ENCODE data around the gene PRR20E. TPM values are rescaled to one million over a fixed set of nuclear protein-coding genes. Genes with fewer than 3 reads are reported as not detected.

PRR20E gene
- total and polyA plus RNA-seq, 9 of the 15 experiments (the other 6 are each of a cell fraction or from before 2014, with no cell fraction given) = not detected

Small RNA genes within 50 kb of the gene (small RNA-seq; reads per million reads assigned to genes)
- not detected for gene PRR20FP

Other genes starting within 250 kb of the PRR20E start
- gene PRR20A, start 26.3 kb upstream of the PRR20E start, total RNA-seq (2014; rRNA removed) = not detected in 2 replicates
- gene PRR20A, start 26.3 kb upstream of the PRR20E start, total RNA-seq (2014; rRNA removed; fragmentation: Illumina TruSeq; extraction: Trizol) = not detected in 2 replicates
- not detected in 2 replicates for gene PRR20A, start 26.3 kb upstream of the PRR20E start, total RNA-seq (2015; rRNA removed; fragmentation: Illumina TruSeq; extraction: Trizol)
- gene PRR20A, start 26.3 kb upstream of the PRR20E start, total RNA-seq (2021) = not detected in 2 replicates
- gene PRR20A, start 26.3 kb upstream of the PRR20E start, polyA plus RNA-seq (2011; rRNA removed) = not detected in 2 replicates
- gene PRR20A, start 26.3 kb upstream of the PRR20E start, polyA plus RNA-seq (2014; fragmentation: Illumina TruSeq; extraction: Trizol) = not detected in 2 replicates
- not detected for gene PRR20A, start 26.3 kb upstream of the PRR20E start, polyA plus RNA-seq (2014; fragmentation: Nextera tagmentation; extraction: Ambion mirVana)
- gene PRR20A, start 26.3 kb upstream of the PRR20E start, polyA plus RNA-seq (2014; rRNA removed) = not detected in 2 replicates
- not detected in 2 replicates for gene PRR20B, start 19.7 kb upstream of the PRR20E start, total RNA-seq (2014; rRNA removed)
- not detected in 2 replicates for gene PRR20B, start 19.7 kb upstream of the PRR20E start, total RNA-seq (2014; rRNA removed; fragmentation: Illumina TruSeq; extraction: Trizol)
- gene PRR20B, start 19.7 kb upstream of the PRR20E start, total RNA-seq (2015; rRNA removed; fragmentation: Illumina TruSeq; extraction: Trizol) = not detected in 2 replicates
- gene PRR20B, start 19.7 kb upstream of the PRR20E start, total RNA-seq (2021) = not detected in 2 replicates
- not detected in 2 replicates for gene PRR20B, start 19.7 kb upstream of the PRR20E start, polyA plus RNA-seq (2011; rRNA removed)
- not detected in 2 replicates for gene PRR20B, start 19.7 kb upstream of the PRR20E start, polyA plus RNA-seq (2014; fragmentation: Illumina TruSeq; extraction: Trizol)
- gene PRR20B, start 19.7 kb upstream of the PRR20E start, polyA plus RNA-seq (2014; fragmentation: Nextera tagmentation; extraction: Ambion mirVana) = not detected
- not detected in 2 replicates for gene PRR20B, start 19.7 kb upstream of the PRR20E start, polyA plus RNA-seq (2014; rRNA removed)
- gene PRR20C, start 13.1 kb upstream of the PRR20E start, total RNA-seq (2014; rRNA removed) = not detected in 2 replicates
- not detected in 2 replicates for gene PRR20C, start 13.1 kb upstream of the PRR20E start, total RNA-seq (2014; rRNA removed; fragmentation: Illumina TruSeq; extraction: Trizol)
- gene PRR20C, start 13.1 kb upstream of the PRR20E start, total RNA-seq (2015; rRNA removed; fragmentation: Illumina TruSeq; extraction: Trizol) = not detected in 2 replicates
- not detected in 2 replicates for gene PRR20C, start 13.1 kb upstream of the PRR20E start, total RNA-seq (2021)
- gene PRR20C, start 13.1 kb upstream of the PRR20E start, polyA plus RNA-seq (2011; rRNA removed) = not detected in 2 replicates
- not detected in 2 replicates for gene PRR20C, start 13.1 kb upstream of the PRR20E start, polyA plus RNA-seq (2014; fragmentation: Illumina TruSeq; extraction: Trizol)
- not detected for gene PRR20C, start 13.1 kb upstream of the PRR20E start, polyA plus RNA-seq (2014; fragmentation: Nextera tagmentation; extraction: Ambion mirVana)
- not detected in 2 replicates for gene PRR20C, start 13.1 kb upstream of the PRR20E start, polyA plus RNA-seq (2014; rRNA removed)
- gene PRR20D, start 6.6 kb upstream of the PRR20E start, total RNA-seq (2014; rRNA removed) = not detected in 2 replicates
- gene PRR20D, start 6.6 kb upstream of the PRR20E start, total RNA-seq (2014; rRNA removed; fragmentation: Illumina TruSeq; extraction: Trizol) = not detected in 2 replicates
- gene PRR20D, start 6.6 kb upstream of the PRR20E start, total RNA-seq (2015; rRNA removed; fragmentation: Illumina TruSeq; extraction: Trizol) = not detected in 2 replicates
- gene PRR20D, start 6.6 kb upstream of the PRR20E start, total RNA-seq (2021) = not detected in 2 replicates
- not detected in 2 replicates for gene PRR20D, start 6.6 kb upstream of the PRR20E start, polyA plus RNA-seq (2011; rRNA removed)
- gene PRR20D, start 6.6 kb upstream of the PRR20E start, polyA plus RNA-seq (2014; fragmentation: Illumina TruSeq; extraction: Trizol) = not detected in 2 replicates
- gene PRR20D, start 6.6 kb upstream of the PRR20E start, polyA plus RNA-seq (2014; fragmentation: Nextera tagmentation; extraction: Ambion mirVana) = not detected
- not detected in 2 replicates for gene PRR20D, start 6.6 kb upstream of the PRR20E start, polyA plus RNA-seq (2014; rRNA removed)

Data from K562 (cell line).